Raji (cell line): ENCODE results near the gene MRPL27.

ENCODE experiments used
- POLR2A ChIP-seq: IDR thresholded peaks from 2 replicates; pipeline ENCODE4 v1.6.1; 2011; ENCODE audit warnings: low read depth, low read length, control low read depth; ENCODE audit not compliant: insufficient read depth

Gene MRPL27

GRCh38 chr17:50365649-50366393 lies 7.2 kb downstream of the MRPL27 start:
- TF ChIP-seq POLR2A = no peak

- TF ChIP-seq POLR2A = no peak
Measured at GRCh38 chr17:50365165-50365564, 7.8 kb downstream of the MRPL27 start.

GRCh38 chr17:50364715-50365114 lies 8.3 kb downstream of the MRPL27 start:
- no peak for TF ChIP-seq POLR2A

- TF ChIP-seq POLR2A = 0 out of 2 replicates have a peak, but pooled peaks have one; percentile 12
Measured at GRCh38 chr17:50364061-50364458, 8.9 kb downstream of the MRPL27 start.

GRCh38 chr17:50363217-50364060 lies 9.5 kb downstream of the MRPL27 start:
- TF ChIP-seq POLR2A = no peak

- no peak for TF ChIP-seq POLR2A
Measured at GRCh38 chr17:50362661-50363060, 10.3 kb downstream of the MRPL27 start.

- no peak for TF ChIP-seq POLR2A
Measured at GRCh38 chr17:50361561-50362480, 11.2 kb downstream of the MRPL27 start.

- no peak for TF ChIP-seq POLR2A
Measured at GRCh38 chr17:50360486-50361115, 12.4 kb downstream of the MRPL27 start.

GRCh38 chr17:50359998-50360461 lies 13.0 kb downstream of the MRPL27 start:
- no peak for TF ChIP-seq POLR2A

- no peak for TF ChIP-seq POLR2A
Measured at GRCh38 chr17:50359005-50359699, 13.8 kb downstream of the MRPL27 start.

GRCh38 chr17:50358177-50358576 lies 14.8 kb downstream of the MRPL27 start:
- no peak for TF ChIP-seq POLR2A

- TF ChIP-seq POLR2A = no peak
Measured at GRCh38 chr17:50356892-50357510, 16.0 kb downstream of the MRPL27 start.

GRCh38 chr17:50356418-50356817 lies 16.6 kb downstream of the MRPL27 start:
- no peak for TF ChIP-seq POLR2A
